Endothelial cell of umbilical vein (primary cell): ENCODE data around the gene CNTNAP4. TPM values are rescaled to one million over a fixed set of nuclear protein-coding genes. Genes with fewer than 3 reads are reported as not detected.

Source experiments
- BruUV-seq: library from RNA; stranded (reverse); fragments of 400-500 nt; replicated peaks from 2 replicates; lab custom pipeline; 2021; lab: Mats Ljungman, UMichigan
- CTCF ChIA-PET: fragments of 300-600, 350-600 bp; sonication (Branson Sonifier 250); formaldehyde crosslinking; loops from one replicate; lab custom pipeline; 2021; ENCODE audit warnings: antibody characterized with exemption, inconsistent platforms; lab: Charles Lee
- POLR2A ChIA-PET: fragments of 300-600, 350-600 bp; sonication (Branson Sonifier 250); formaldehyde crosslinking; loops from one replicate; lab custom pipeline; 2021; ENCODE audit warnings: antibody characterized with exemption, inconsistent platforms; lab: Charles Lee
- DNase-seq: peaks from one replicate; pipeline ENCODE4 v3.0.0-alpha.2; 2011; ENCODE audit warnings: low read depth, low spot score
- FAIRE-seq: peaks from 2 replicates; lab custom pipeline; 2011; peaks lifted over from hg19 to GRCh38; lab: Jason Lieb, UNC
- H2AFZ ChIP-seq: 2 replicates; pipeline ENCODE4 v1.6.0; 2012; ENCODE audit warnings: low read depth, low read length, control low read depth, inconsistent platforms
- H3K27ac ChIP-seq: 2 replicates; pipeline ENCODE4 v1.5.1; 2011; ENCODE audit warnings: low read depth, mild to moderate bottlenecking, control low read depth, low read length, moderate library complexity; ENCODE audit not compliant: insufficient read depth
- H3K27me3 ChIP-seq, 2 experiments: 2 replicates each; pipeline versions ENCODE4 v1.6.0 to v1.6.1; 2011; ENCODE audit warnings: low read length in 2 of 2, mixed read lengths in 1 of 2; ENCODE audit not compliant: control insufficient read depth in 2 of 2, insufficient read depth in 2 of 2
- H3K36me3 ChIP-seq, 2 experiments: 2 replicates in 1 of 2; 3 replicates in 1 of 2; pipeline ENCODE4 v1.5.1; 2011; ENCODE audit warnings: low read length in 2 of 2, mild to moderate bottlenecking in 1 of 2, moderate library complexity in 1 of 2; ENCODE audit not compliant: control insufficient read depth in 2 of 2, insufficient read depth in 2 of 2; ENCODE audit errors: extremely low read depth in 1 of 2
- H3K4me1 ChIP-seq: 3 replicates; pipeline ENCODE4 v1.5.1; 2011; ENCODE audit warnings: mild to moderate bottlenecking, low read length; ENCODE audit not compliant: control insufficient read depth, insufficient read depth; ENCODE audit errors: extremely low read depth
- H3K4me2 ChIP-seq: 2 replicates; pipeline ENCODE4 v1.6.1; 2011; ENCODE audit warnings: low read length, control low read depth, mixed read lengths; ENCODE audit not compliant: insufficient read depth
- H3K4me3 ChIP-seq, 3 experiments: fragments of 200-600 bp in 1 of 3; sonication (generic), shearing (Covaris generic) in 1 of 3; replicated peaks in 1 of 3; 2 replicates each; pipeline ENCODE4 v1.5.1; 2011 to 2016; ENCODE audit warnings: control low read depth in 3 of 3, low read length in 3 of 3, mild to moderate bottlenecking in 2 of 3, inconsistent platforms in 1 of 3, low read depth in 1 of 3, moderate library complexity in 1 of 3; ENCODE audit not compliant: insufficient read depth in 1 of 3
- H3K79me2 ChIP-seq: 2 replicates; pipeline ENCODE4 v1.6.0; 2012; ENCODE audit warnings: low read length, inconsistent platforms; ENCODE audit not compliant: control insufficient read depth, insufficient read depth
- H3K9ac ChIP-seq: replicated peaks from 2 replicates; pipeline ENCODE3; 2011; ENCODE audit warnings: low read length, control low read depth; ENCODE audit not compliant: insufficient read depth; ENCODE audit errors: extremely low read depth
- H3K9me1 ChIP-seq: replicated peaks from 3 replicates; pipeline ENCODE4 v1.6.0; 2011; ENCODE audit warnings: mild to moderate bottlenecking, low read length; ENCODE audit not compliant: control insufficient read depth, insufficient read depth; ENCODE audit errors: extremely low read depth
- H3K9me3 ChIP-seq: replicated peaks from 2 replicates; pipeline ENCODE4 v1.5.1; 2012; ENCODE audit warnings: low read length, inconsistent platforms; ENCODE audit not compliant: control insufficient read depth, insufficient read depth
- H4K20me1 ChIP-seq: replicated peaks from 2 replicates; pipeline ENCODE3; 2011; ENCODE audit warnings: mild to moderate bottlenecking, low read length; ENCODE audit not compliant: control insufficient read depth, insufficient read depth; ENCODE audit errors: extremely low read depth
- CTCF ChIP-seq, 2 donors: IDR thresholded peaks; 1 replicate in 1 of 2; 2 replicates in 1 of 2; pipeline ENCODE4 v1.5.1; 2011; ENCODE audit warnings: low read length in 2 of 2, mild to moderate bottlenecking in 2 of 2, moderate library complexity in 2 of 2, control low read depth in 1 of 2, inconsistent platforms in 1 of 2, low read depth in 1 of 2; ENCODE audit not compliant: insufficient read depth in 1 of 2; ENCODE audit errors: extremely low read depth in 1 of 2
- EZH2 ChIP-seq: IDR thresholded peaks from 2 replicates; pipeline ENCODE4 v1.6.1; 2012; ENCODE audit warnings: borderline replicate concordance, low read depth, mild to moderate bottlenecking, moderate library complexity, low read length, inconsistent platforms; ENCODE audit not compliant: severe bottlenecking
- FOS ChIP-seq: IDR thresholded peaks from 2 replicates; pipeline ENCODE4 v1.6.1; 2011; ENCODE audit warnings: mild to moderate bottlenecking, low read length, moderate library complexity, borderline replicate concordance; ENCODE audit not compliant: insufficient read depth
- GATA2 ChIP-seq: IDR thresholded peaks from 2 replicates; pipeline ENCODE4 v1.7.0; 2011; ENCODE audit warnings: low read depth, mild to moderate bottlenecking, moderate library complexity, mixed read lengths, low read length; ENCODE audit not compliant: insufficient read length, insufficient read depth
- JUN ChIP-seq: IDR thresholded peaks from 2 replicates; pipeline ENCODE4 v1.6.1; 2011; ENCODE audit warnings: borderline replicate concordance, low read depth; ENCODE audit not compliant: insufficient read length, insufficient read depth
- MAX ChIP-seq: IDR thresholded peaks from 2 replicates; pipeline ENCODE4 v1.6.1; 2011; ENCODE audit not compliant: insufficient read depth, insufficient read length
- MYC ChIP-seq: IDR thresholded peaks from one replicate; pipeline ENCODE4 v1.6.1; 2011; ENCODE audit warnings: mild to moderate bottlenecking, low read depth, low read length
- POLR2A ChIP-seq: IDR thresholded peaks from 2 replicates; pipeline ENCODE4 v1.6.1; 2012; ENCODE audit warnings: low read depth, mild to moderate bottlenecking, control low read depth, low read length
- POLR2AphosphoS5 ChIP-seq: IDR thresholded peaks from 2 replicates; pipeline ENCODE4 v1.6.1; 2012; ENCODE audit warnings: low read depth, mild to moderate bottlenecking, control low read depth, low read length, moderate library complexity; ENCODE audit not compliant: insufficient read depth
- dilution Hi-C: fragments of 300-500 bp; cut with MboI; formaldehyde crosslinking; loops from one replicate; pipeline ENCODE4 v1.15.0; 2019; ENCODE audit warnings: low sequenced_read_pairs; ENCODE audit not compliant: extremely low pct_ligation_motif_present
- intact Hi-C: fragments of 100-400 bp; cut with micrococcal nuclease; formaldehyde crosslinking; loops from one replicate; pipeline ENCODE4 v1.10.0; 2022
- polyA plus RNA-seq, 4 experiments: library from polyadenylated mRNA; depleted of rRNA in 3 of 4; stranded (reverse) in 3 of 4; unstranded in 1 of 4; fragments of >200 nt; gene quantifications; 2 replicates each; pipeline versions ENCODE4 v1.2.1 to v1.2.3, GENCODE V29; 2011 to 2012; ENCODE audit warnings: missing spikeins in 1 of 4
- total RNA-seq: library from RNA; stranded (reverse); gene quantifications from 2 replicates; pipeline ENCODE4 v1.2.3, GENCODE V29; 2021

The CNTNAP4 gene
- total and polyA plus RNA-seq, 2 donors (not counting 3 experiments of a cell fraction or from before 2014, with no cell fraction given) = not detected

- CTCF ChIA-PET = no interaction called here
- intact Hi-C loops (no loop called here), dilution Hi-C loops (no loop called here)
- Histone ChIP-seq H3K36me3 (no peaks in the 10 kb centered on the region), H3K9me1 (no peaks in the 10 kb centered on the region), H3K9ac (no peak overlapping the region), H3K27me3 (no peaks in the 10 kb centered on the region), H3K79me2 (no peaks in the 10 kb centered on the region), H3K4me3 (no peak overlapping the region), H2AFZ (no peak overlapping the region), H4K20me1 (no peaks in the 10 kb centered on the region), H3K4me1 (no peaks in the 10 kb centered on the region), H3K9me3 (no peaks in the 10 kb centered on the region), H3K27ac (no peak overlapping the region), H3K4me2 (no peak overlapping the region)
- FAIRE-seq (no peak), DNase-seq (no peak)
- no peak for TF ChIP-seq JUN
- TF ChIP-seq EZH2 = no peak
- no peak for TF ChIP-seq MYC
- no peak for TF ChIP-seq FOS
- TF ChIP-seq CTCF (IDR thresholded peaks at IDR 0.05; ENCODE audit: extremely low read depth in 1 of 2, insufficient read depth in 1 of 2, low read depth in 1 of 2, low read length in 2 of 2) = no peak
- no peak for TF ChIP-seq MAX
- no peak for TF ChIP-seq POLR2A
- no peak for TF ChIP-seq GATA2
- no peak for TF ChIP-seq POLR2AphosphoS5
- no TSS peak for BruUV-seq
- POLR2A ChIA-PET = no interaction called here
Measured at GRCh38 chr16:76241755-76242154, 35.4 kb upstream of the CNTNAP4 start.
